Esophagus muscularis mucosa (tissue), 3 donors: ENCODE data around the gene THOC2.
"Not testable (repeated sequence)": the region's sequence is repeated elsewhere in the genome, so short reads cannot be mapped to it uniquely, and the experiment has no call there.

ENCODE experiments used
- CTCF ChIP-seq, 3 experiments: fragments of 200-600 bp in 2 of 3; fragments of 450-650 bp in 1 of 3; sonication (generic) in 2 of 3; IDR thresholded peaks; one replicate each; pipeline ENCODE4 v1.5.1; 2017 to 2019; ENCODE audit warnings: antibody characterized with exemption in 3 of 3, mild to moderate bottlenecking in 2 of 3, moderate library complexity in 1 of 3
- POLR2A ChIP-seq: fragments of 450-650 bp; IDR thresholded peaks from one replicate; pipeline ENCODE4 v1.6.1; 2017; ENCODE audit warnings: antibody characterized with exemption, moderate library complexity, mild to moderate bottlenecking, low read depth
- POLR2AphosphoS5 ChIP-seq, 2 donors: sonication (generic); formaldehyde crosslinking; IDR thresholded peaks; one replicate each; pipeline ENCODE4 v1.6.1; 2017; ENCODE audit warnings: antibody characterized with exemption in 2 of 2

GRCh38 chrX:123722193-123722592, 10.7 kb downstream of the THOC2 start:
- not testable (repeated sequence) for TF ChIP-seq POLR2A; CTCF (IDR thresholded peaks at IDR 0.05); POLR2AphosphoS5 (IDR thresholded peaks at IDR 0.05)
